Hepatocyte (in vitro differentiated cells): Measurements from ENCODE around the gene MORC2. TPM values are rescaled to one million over a fixed set of nuclear protein-coding genes. Genes with fewer than 3 reads are reported as not detected.

Experiments
- DNase-seq: peaks from one replicate; pipeline ENCODE4 v3.0.0-alpha.2; 2016; ENCODE audit warnings: low spot score
- H2AFZ ChIP-seq: fragments of 200-600 bp; sonication (generic); 2 replicates; pipeline ENCODE4 v1.6.0; 2016; ENCODE audit warnings: antibody characterized with exemption, mild to moderate bottlenecking
- H3K27ac ChIP-seq: fragments of 200-600 bp; sonication (generic); 2 replicates; pipeline ENCODE4 v1.5.1; 2016; ENCODE audit warnings: mild to moderate bottlenecking
- H3K27me3 ChIP-seq: fragments of 200-600 bp; sonication (generic); 2 replicates; pipeline ENCODE4 v1.6.1; 2016
- H3K36me3 ChIP-seq: fragments of 200-600 bp; sonication (generic); replicated peaks from 2 replicates; pipeline ENCODE4 v1.5.1; 2016; ENCODE audit warnings: low read depth; ENCODE audit not compliant: insufficient read depth
- H3K4me1 ChIP-seq: fragments of 200-600 bp; sonication (generic); 2 replicates; pipeline ENCODE4 v1.5.1; 2016; ENCODE audit warnings: mild to moderate bottlenecking, moderate library complexity; ENCODE audit not compliant: insufficient read depth
- H3K4me2 ChIP-seq: fragments of 200-600 bp; sonication (generic); 2 replicates; pipeline ENCODE4 v1.6.0; 2016
- H3K4me3 ChIP-seq: fragments of 200-600 bp; sonication (generic); 2 replicates; pipeline ENCODE4 v1.5.1; 2016; ENCODE audit warnings: mild to moderate bottlenecking
- H3K79me2 ChIP-seq: fragments of 200-600 bp; sonication (generic); 2 replicates; pipeline ENCODE4 v1.6.0; 2017; ENCODE audit warnings: mild to moderate bottlenecking
- H3K9me2 ChIP-seq: fragments of 200-600 bp; sonication (generic); replicated peaks from 2 replicates; pipeline ENCODE4 v1.6.0; 2017; ENCODE audit warnings: mild to moderate bottlenecking; ENCODE audit not compliant: insufficient read depth
- H3K9me3 ChIP-seq: fragments of 200-600 bp; sonication (generic); 2 replicates; pipeline ENCODE4 v1.5.1; 2016; ENCODE audit warnings: low read depth, mild to moderate bottlenecking
- H4K20me1 ChIP-seq: fragments of 200-600 bp; sonication (generic); 2 replicates; pipeline ENCODE4 v1.6.0; 2016; ENCODE audit warnings: mild to moderate bottlenecking; ENCODE audit not compliant: insufficient read depth, poor library complexity, severe bottlenecking
- CTCF ChIP-seq: fragments of 200-600 bp; sonication (generic); IDR thresholded peaks from 2 replicates; pipeline ENCODE4 v1.5.1; 2016; ENCODE audit warnings: antibody characterized with exemption, mild to moderate bottlenecking; ENCODE audit not compliant: poor library complexity
- EZH2 ChIP-seq: fragments of 200-600 bp; sonication (generic); IDR thresholded peaks from 2 replicates; pipeline ENCODE4 v1.6.1; 2016; ENCODE audit warnings: antibody characterized with exemption, mild to moderate bottlenecking, borderline replicate concordance
- EZH2phosphoT487 ChIP-seq: fragments of 200-600 bp; sonication (generic); IDR thresholded peaks from one replicate; pipeline ENCODE4 v1.6.1; 2018; ENCODE audit warnings: antibody characterized with exemption, mild to moderate bottlenecking, low read depth, moderate library complexity; ENCODE audit not compliant: unreplicated experiment, severe bottlenecking
- WGBS: methylation state at CpG from one replicate; pipeline ENCODE4 v1.1.6; 2016; ENCODE audit warnings: low lambda C conversion rate; ENCODE audit errors: missing lambda C conversion rate; 5-methylcytosine and 5-hydroxymethylcytosine counted together
- polyA plus RNA-seq: library from polyadenylated mRNA; unstranded; fragments of >200 nt; fragmentation: Nextera tagmentation; extraction: Ambion mirVana; gene quantifications from 2 replicates; pipeline ENCODE4 v1.2.1, GENCODE V29; 2016
- total RNA-seq: library from RNA; depleted of rRNA; stranded (reverse); fragments of >200 nt; gene quantifications from 2 replicates; pipeline ENCODE4 v1.2.3, GENCODE V29; 2014

Gene MORC2
- total and polyA plus RNA-seq, 2 experiments from 2014 or later, result 15.6 to 24.0 TPM

- no peak for DNase-seq
- no peak for TF ChIP-seq CTCF
- no peak for TF ChIP-seq EZH2phosphoT487
- TF ChIP-seq EZH2, result no peak
- Histone ChIP-seq H3K9me2 (no peaks in the 10 kb centered on the region), H3K27me3 (no peaks in the 10 kb centered on the region), H3K36me3 (no peaks in the 10 kb centered on the region), H3K4me2 (no peak overlapping the region), H4K20me1 (no peaks in the 10 kb centered on the region), H2AFZ (no peak overlapping the region), H3K27ac (no peak overlapping the region), H3K9me3 (no peaks in the 10 kb centered on the region), H3K4me3 (no peak overlapping the region), H3K4me1 (no peaks in the 10 kb centered on the region), H3K79me2 (no peaks in the 10 kb centered on the region)
- 100% methylated on average over 10 of the region's 10 CpGs for WGBS
Observed at GRCh38 chr22:30927806-30928205, 40.8 kb downstream of the MORC2 start.

- no peaks in the 10 kb centered on the region for H3K79me2 ChIP-seq
- DNase-seq, result no peak
- no peak overlapping the region for H2AFZ ChIP-seq
- no peaks in the 10 kb centered on the region for H3K4me1 ChIP-seq
- H3K4me2 ChIP-seq, result no peak overlapping the region
- TF ChIP-seq EZH2, result no peak
- no peak for TF ChIP-seq EZH2phosphoT487
- TF ChIP-seq CTCF, result no peak
- no peak overlapping the region for H3K27ac ChIP-seq
- no peak overlapping the region for H3K4me3 ChIP-seq
- H4K20me1 ChIP-seq, result no peaks in the 10 kb centered on the region
- H3K9me3 ChIP-seq, result no peaks in the 10 kb centered on the region
- no peaks in the 10 kb centered on the region for H3K9me2 ChIP-seq
- H3K36me3 ChIP-seq, result no peaks in the 10 kb centered on the region
- 94% methylated on average over 4 of the region's 4 CpGs for whole genome bisulfite sequencing
- H3K27me3 ChIP-seq, result no peaks in the 10 kb centered on the region
Observed at GRCh38 chr22:30926706-30927105, 41.9 kb downstream of the MORC2 start.

- Histone ChIP-seq H3K9me2 (no peaks in the 10 kb centered on the region), H3K27me3 (no peaks in the 10 kb centered on the region), H3K4me3 (no peak overlapping the region), H3K4me2 (no peak overlapping the region), H4K20me1 (no peaks in the 10 kb centered on the region), H3K9me3 (no peaks in the 10 kb centered on the region), H2AFZ (no peak overlapping the region), H3K79me2 (no peaks in the 10 kb centered on the region), H3K36me3 (no peaks in the 10 kb centered on the region), H3K27ac (no peak overlapping the region), H3K4me1 (no peaks in the 10 kb centered on the region)
- DNase-seq, result no peak
- TF ChIP-seq CTCF (no peak), EZH2phosphoT487 (no peak), EZH2 (no peak)
- WGBS, result 97% methylated on average over 5 of the region's 5 CpGs
Observed at GRCh38 chr22:30925667-30926066, 42.9 kb downstream of the MORC2 start.
